CD4-positive, alpha-beta T cell (primary cell): Measurements from ENCODE around the gene PORCN. TPM values are rescaled to one million over a fixed set of nuclear protein-coding genes. Genes with fewer than 3 reads are reported as not detected.

ENCODE experiments used
- ATAC-seq: fragments of 200-7000 bp; cut with Tn5 transposase; one replicate; pipeline ENCODE4 v1.10.0; 2022; ENCODE audit warnings: mild to moderate bottlenecking; ENCODE audit not compliant: poor library complexity
- CTCF ChIA-PET: fragments of 350-600 bp; sonication (Branson Sonifier 250); formaldehyde crosslinking; loops from one replicate; lab custom pipeline; 2021; ENCODE audit warnings: antibody characterized with exemption, inconsistent platforms; lab: Charles Lee
- POLR2A ChIA-PET: fragments of 350-600 bp; sonication (Branson Sonifier 250); formaldehyde crosslinking; loops from one replicate; lab custom pipeline; 2021; ENCODE audit warnings: antibody characterized with exemption, inconsistent platforms; lab: Charles Lee
- DNase-seq, 14 experiments: peaks; one replicate each; pipeline ENCODE4 v3.0.0-alpha.2; 2013 to 2020; ENCODE audit warnings: mixed read lengths in 2 of 14
- H3K27ac ChIP-seq, 2 donors: one replicate each; pipeline versions ENCODE4 v1.5.1 to v1.7.0; 2013; ENCODE audit warnings: low read length in 2 of 2, low read depth in 1 of 2, mild to moderate bottlenecking in 1 of 2
- H3K27me3 ChIP-seq, 2 experiments: 1 replicate in 1 of 2; 2 replicates in 1 of 2; pipeline versions ENCODE4 v1.6.1 to v1.7.0; 2013; ENCODE audit warnings: low read length in 2 of 2, control low read depth in 1 of 2, mild to moderate bottlenecking in 1 of 2, moderate library complexity in 1 of 2; ENCODE audit not compliant: insufficient read depth in 2 of 2, control insufficient read depth in 1 of 2
- H3K36me3 ChIP-seq: one replicate; pipeline ENCODE4 v1.6.1; 2013; ENCODE audit warnings: low read length, control low read depth; ENCODE audit not compliant: insufficient read depth
- H3K4me1 ChIP-seq: one replicate; pipeline ENCODE4 v1.6.1; 2013; ENCODE audit warnings: low read length, control low read depth; ENCODE audit not compliant: insufficient read depth
- H3K4me3 ChIP-seq: one replicate; pipeline ENCODE4 v1.5.1; 2013; ENCODE audit warnings: mild to moderate bottlenecking, low read length, moderate library complexity
- H3K9me3 ChIP-seq, 2 experiments: 1 replicate in 1 of 2; 2 replicates in 1 of 2; pipeline versions ENCODE4 v1.6.1 to v1.7.0; 2013; ENCODE audit warnings: low read length in 2 of 2, mild to moderate bottlenecking in 2 of 2, control low read depth in 1 of 2, moderate library complexity in 1 of 2; ENCODE audit not compliant: control insufficient read depth in 1 of 2, insufficient read depth in 1 of 2
- H3K27ac Mint-ChIP-seq: one replicate; pipeline ENCODE4 v1.8.0; 2020; ENCODE audit warnings: mixed read lengths
- H3K27me3 Mint-ChIP-seq: one replicate; pipeline ENCODE4 v1.8.0; 2021; ENCODE audit warnings: mixed read lengths
- H3K36me3 Mint-ChIP-seq: one replicate; pipeline ENCODE4 v1.8.0; 2021; ENCODE audit warnings: low read depth, mixed read lengths
- H3K4me1 Mint-ChIP-seq: one replicate; pipeline ENCODE4 v1.8.0; 2021; ENCODE audit warnings: low read depth, mixed read lengths
- H3K4me3 Mint-ChIP-seq: one replicate; pipeline ENCODE4 v1.8.0; 2020; ENCODE audit warnings: mild to moderate bottlenecking, mixed read lengths
- H3K9me3 Mint-ChIP-seq: one replicate; pipeline ENCODE4 v1.8.0; 2020; ENCODE audit warnings: mixed read lengths
- CTCF ChIP-seq: fragments of 200-600 bp; IDR thresholded peaks from one replicate; pipeline ENCODE4 v1.8.0; 2022; ENCODE audit warnings: antibody characterized with exemption, mild to moderate bottlenecking
- intact Hi-C, 2 experiments: fragments of 100-400 bp; cut with DNase I in 1 of 2; cut with micrococcal nuclease in 1 of 2; formaldehyde crosslinking; loops; one replicate each; pipeline versions ENCODE4 v1.15.1 to v1.9.0; 2023 to 2025; cut with DNase I, micrococcal nuclease
- total RNA-seq, 174 experiments: library from RNA in 2 of 174; stranded (reverse) in 2 of 174; gene quantifications; one replicate each; pipeline ENCODE4 v1.2.3 and lab custom pipeline; 2021 to 2026

The PORCN gene
- total RNA-seq, 2 experiments from 2014 or later = 12.0 to 14.1 TPM

- Histone ChIP-seq H3K36me3 (peaks cover 6% of the 10 kb centered on the region), H3K27ac (no peak overlapping the region), H3K27me3 (no peaks in the 10 kb centered on the region), H3K4me1 (peaks cover 19% of the 10 kb centered on the region), H3K4me3 (no peak overlapping the region), H3K9me3 (no peaks in the 10 kb centered on the region)
- intact Hi-C loops = no loop called here
- ATAC-seq (no peak), DNase-seq (no peak)
- Mint-ChIP-seq H3K4me1 (peaks cover 26% of the 10 kb centered on the region), H3K27me3 (no peaks in the 10 kb centered on the region), H3K4me3 (no peak overlapping the region), H3K9me3 (no peaks in the 10 kb centered on the region), H3K36me3 (peaks cover 25% of the 10 kb centered on the region), H3K27ac (no peak overlapping the region)
- POLR2A ChIA-PET = no interaction called here
- no peak for TF ChIP-seq CTCF
- CTCF ChIA-PET = no interaction called here
These were observed 2.8 kb downstream of the PORCN start for GRCh38 chrX:48511560-48511959.

- no peak overlapping the region for H3K4me3 Mint-ChIP-seq
- ChIA-PET POLR2A (no interaction called here), CTCF (no interaction called here)
- intact Hi-C loops = no loop called here
- Histone ChIP-seq H3K4me1 (peaks cover 25% of the 10 kb centered on the region), H3K4me3 (no peak overlapping the region), H3K36me3 (peaks cover 6% of the 10 kb centered on the region), H3K27ac (no peak overlapping the region), H3K27me3 (no peaks in the 10 kb centered on the region), H3K9me3 (no peaks in the 10 kb centered on the region)
- H3K27me3 Mint-ChIP-seq = no peaks in the 10 kb centered on the region
- H3K9me3 Mint-ChIP-seq = no peaks in the 10 kb centered on the region
- H3K4me1 Mint-ChIP-seq = peaks cover 26% of the 10 kb centered on the region
- TF ChIP-seq CTCF = no peak
- DNase-seq = no peak
- no peak for ATAC-seq
- no peak overlapping the region for H3K27ac Mint-ChIP-seq
- peaks cover 25% of the 10 kb centered on the region for H3K36me3 Mint-ChIP-seq
These were observed 3.7 kb downstream of the PORCN start for GRCh38 chrX:48512371-48512935.

GRCh38 chrX:48513670-48514069 is 4.9 kb downstream of the PORCN start:
- H3K27ac Mint-ChIP-seq = no peak overlapping the region

More at GRCh38 chrX:48513670-48514069, 4.9 kb downstream of the PORCN start:
- ATAC-seq = no peak
- no peak overlapping the region for H3K4me3 Mint-ChIP-seq
- no peaks in the 10 kb centered on the region for H3K9me3 Mint-ChIP-seq
- ChIA-PET CTCF (no interaction called here), POLR2A (no interaction called here)
- no peaks in the 10 kb centered on the region for H3K27me3 ChIP-seq
- H3K27me3 Mint-ChIP-seq = no peaks in the 10 kb centered on the region
- H3K36me3 ChIP-seq = peaks cover 6% of the 10 kb centered on the region
- intact Hi-C loops = no loop called here
- peaks cover 25% of the 10 kb centered on the region for H3K36me3 Mint-ChIP-seq
- no peak overlapping the region for H3K4me3 ChIP-seq
- no peaks in the 10 kb centered on the region for H3K9me3 ChIP-seq
- TF ChIP-seq CTCF = no peak
- no peak for DNase-seq
- no peak overlapping the region for H3K27ac ChIP-seq
- H3K4me1 Mint-ChIP-seq = peaks cover 22% of the 10 kb centered on the region
- H3K4me1 ChIP-seq = peaks cover 17% of the 10 kb centered on the region
